PC-9 (cell line): ENCODE data around the gene FAM111A. TPM values are rescaled to one million over a fixed set of nuclear protein-coding genes. Genes with fewer than 3 reads are reported as not detected.

Experiments used
- BruUV-seq: library from RNA; stranded (reverse); fragments of 400-500 nt; replicated peaks from 2 replicates; lab custom pipeline; 2021; lab: Mats Ljungman, UMichigan
- CTCF ChIA-PET: fragments of 300-600 bp; sonication (Branson Sonifier 250); formaldehyde crosslinking; loops from one replicate; lab custom pipeline; 2022; ENCODE audit warnings: antibody characterized with exemption; lab: Charles Lee
- POLR2A ChIA-PET: fragments of 300-600 bp; sonication (Branson Sonifier 250); formaldehyde crosslinking; loops from one replicate; lab custom pipeline; 2022; ENCODE audit warnings: antibody characterized with exemption; ENCODE audit not compliant: unreplicated experiment; lab: Charles Lee
- DNase-seq, 2 experiments: peaks; one replicate each; pipeline versions ENCODE4 v3.0.0 to v3.0.0-alpha.2; 2015 to 2022; ENCODE audit warnings: mixed read lengths in 1 of 2
- H2AFZ ChIP-seq: fragments of 200-600 bp; sonication (generic); 2 replicates; pipeline ENCODE4 v1.8.1; 2017; ENCODE audit warnings: antibody characterized with exemption
- H3F3A ChIP-seq: fragments of 200-600 bp; sonication (generic); 2 replicates; pipeline ENCODE4 v1.8.1; 2017; ENCODE audit warnings: antibody characterized with exemption, mild to moderate bottlenecking, low read depth; ENCODE audit not compliant: insufficient read depth
- H3K27ac ChIP-seq: fragments of 200-600 bp; sonication (generic); 2 replicates; pipeline ENCODE4 v1.6.1; 2016; ENCODE audit warnings: mixed run types
- H3K27me3 ChIP-seq: fragments of 200-600 bp; sonication (generic); 2 replicates; pipeline ENCODE4 v1.6.1; 2016; ENCODE audit warnings: low read depth, mixed run types; ENCODE audit not compliant: insufficient read depth
- H3K36me3 ChIP-seq: fragments of 200-600 bp; sonication (generic); 2 replicates; pipeline ENCODE4 v1.6.1; 2016; ENCODE audit warnings: low read depth, mixed run types
- H3K4me1 ChIP-seq: fragments of 200-600 bp; sonication (generic); replicated peaks from 2 replicates; pipeline ENCODE4 v1.6.1; 2016; ENCODE audit warnings: mixed run types; ENCODE audit not compliant: insufficient read depth
- H3K4me2 ChIP-seq: fragments of 200-600 bp; sonication (generic); 2 replicates; pipeline ENCODE4 v1.6.1; 2017; ENCODE audit warnings: mixed run types
- H3K4me3 ChIP-seq: fragments of 200-600 bp; sonication (generic); 2 replicates; pipeline ENCODE4 v1.6.1; 2016; ENCODE audit warnings: mixed run types
- H3K79me2 ChIP-seq: fragments of 200-600 bp; sonication (generic); 2 replicates; pipeline ENCODE4 v1.6.1; 2017; ENCODE audit warnings: low read depth, mixed run types
- H3K9me2 ChIP-seq: fragments of 200-600 bp; sonication (generic); 2 replicates; pipeline ENCODE4 v1.8.1; 2017; ENCODE audit warnings: mild to moderate bottlenecking; ENCODE audit not compliant: insufficient read depth
- H3K9me3 ChIP-seq: fragments of 200-600 bp; sonication (generic); 2 replicates; pipeline ENCODE4 v1.8.1; 2016; ENCODE audit warnings: low read depth; ENCODE audit not compliant: insufficient read depth
- H4K20me1 ChIP-seq: fragments of 200-600 bp; sonication (generic); 2 replicates; pipeline ENCODE4 v1.8.1; 2017; ENCODE audit not compliant: insufficient read depth
- CTCF ChIP-seq: fragments of 200-600 bp; sonication (generic); conservative IDR thresholded peaks from 2 replicates; pipeline ENCODE4 v1.6.1; 2017; ENCODE audit warnings: mixed run types, antibody characterized with exemption, mild to moderate bottlenecking, moderate library complexity
- EZH2 ChIP-seq: fragments of 200-600 bp; sonication (generic); IDR thresholded peaks from 2 replicates; pipeline ENCODE4 v1.8.0; 2017; ENCODE audit warnings: antibody characterized with exemption, low read depth
- intact Hi-C: fragments of 100-400 bp; cut with micrococcal nuclease; formaldehyde crosslinking; loops from one replicate; pipeline ENCODE4 v1.10.0; 2022; ENCODE audit not compliant: unreplicated experiment
- total RNA-seq: library from RNA; stranded (reverse); gene quantifications from 2 replicates; pipeline ENCODE4 v1.2.3, GENCODE V29; 2021

Gene FAM111A
- total RNA-seq, 1 experiment from 2014 or later = 95.3 TPM

- CTCF ChIA-PET = interaction anchor here (0.5 kb wide), 1 partner anchor 63 kb away, joined by 4 read pairs; no protein-coding TSS in a partner anchor
- Histone ChIP-seq H3F3A (peaks cover 21% of the 10 kb centered on the region), H3K9me3 (no peaks in the 10 kb centered on the region), H3K9me2 (no peaks in the 10 kb centered on the region), H3K36me3 (peaks cover 76% of the 10 kb centered on the region), H3K27me3 (no peaks in the 10 kb centered on the region), H3K4me2 (no peak overlapping the region), H2AFZ (no peak overlapping the region), H3K27ac (no peak overlapping the region), H4K20me1 (no peaks in the 10 kb centered on the region), H3K4me1 (peaks cover 29% of the 10 kb centered on the region), H3K79me2 (peaks cover 13% of the 10 kb centered on the region), H3K4me3 (no peak overlapping the region)
- intact Hi-C loops = no loop called here
- TF ChIP-seq CTCF = no peak
- no peak for TF ChIP-seq EZH2
- POLR2A ChIA-PET = no interaction called here
- BruUV-seq = no TSS peak
- no peak for DNase-seq
Measured at GRCh38 chr11:59193587-59194130, 51.0 kb downstream of the FAM111A start.

GRCh38 chr11:59195586-59195985 is 52.9 kb downstream of the FAM111A start:
- no peak overlapping the region for H3K27ac ChIP-seq
- POLR2A ChIA-PET = no interaction called here
- DNase-seq = no peak
- peaks cover 6% of the 10 kb centered on the region; the same call in 1 of the 2 replicates for H3K79me2 ChIP-seq
- BruUV-seq = no TSS peak
- H4K20me1 ChIP-seq = no peaks in the 10 kb centered on the region
- peaks cover 10% of the 10 kb centered on the region for H3K4me1 ChIP-seq
- H2AFZ ChIP-seq = no peak overlapping the region
- TF ChIP-seq EZH2 (no peak), CTCF (no peak)
- H3F3A ChIP-seq = peaks cover 1% of the 10 kb centered on the region
- H3K4me2 ChIP-seq = no peak overlapping the region
- no peaks in the 10 kb centered on the region for H3K9me3 ChIP-seq
- no peaks in the 10 kb centered on the region for H3K9me2 ChIP-seq
- no peaks in the 10 kb centered on the region for H3K27me3 ChIP-seq
- peaks cover 88% of the 10 kb centered on the region for H3K36me3 ChIP-seq
- CTCF ChIA-PET = no interaction called here
- no peak overlapping the region for H3K4me3 ChIP-seq
- intact Hi-C loops = no loop called here

GRCh38 chr11:59196777-59197176 is 54.1 kb downstream of the FAM111A start:
- H3K27ac ChIP-seq = no peak overlapping the region
- H4K20me1 ChIP-seq = no peaks in the 10 kb centered on the region
- no TSS peak for BruUV-seq
- TF ChIP-seq EZH2 = no peak
- TF ChIP-seq CTCF = no peak
- no peaks in the 10 kb centered on the region for H3K9me2 ChIP-seq
- intact Hi-C loops = no loop called here
- H3K9me3 ChIP-seq = no peaks in the 10 kb centered on the region
- CTCF ChIA-PET = no interaction called here
- H2AFZ ChIP-seq = no peak overlapping the region
- H3K27me3 ChIP-seq = no peaks in the 10 kb centered on the region
- H3K4me1 ChIP-seq = no peaks in the 10 kb centered on the region
- no peaks in the 10 kb centered on the region for H3F3A ChIP-seq
- H3K4me3 ChIP-seq = no peak overlapping the region
- DNase-seq = no peak
- peaks cover 88% of the 10 kb centered on the region for H3K36me3 ChIP-seq
- no peak overlapping the region for H3K4me2 ChIP-seq
- POLR2A ChIA-PET = no interaction called here
- no peaks in the 10 kb centered on the region for H3K79me2 ChIP-seq
